Keratinocyte (primary cell): ENCODE measurements around the gene INS. TPM values are rescaled to one million over a fixed set of nuclear protein-coding genes. Genes with fewer than 3 reads are reported as not detected.

Experiments
- DNase-seq: peaks from one replicate; pipeline ENCODE4 v3.0.0-alpha.2; 2011; ENCODE audit warnings: low read depth, missing footprints, low spot score
- FAIRE-seq: peaks from 2 replicates; lab custom pipeline; 2011; peaks lifted over from hg19 to GRCh38; lab: Jason Lieb, UNC
- H2AFZ ChIP-seq: 2 replicates; pipeline ENCODE4 v1.6.0; 2012; ENCODE audit warnings: low read length, control low read depth, inconsistent platforms; ENCODE audit not compliant: control insufficient read depth
- H3K27ac ChIP-seq: 2 replicates; pipeline ENCODE4 v1.5.1; 2011; ENCODE audit warnings: low read length; ENCODE audit not compliant: control insufficient read depth, insufficient read depth
- H3K27me3 ChIP-seq: 3 replicates; pipeline ENCODE4 v1.6.0; 2011; ENCODE audit warnings: low read length; ENCODE audit not compliant: control insufficient read depth, insufficient read depth; ENCODE audit errors: extremely low read depth
- H3K36me3 ChIP-seq, 2 experiments: 2 replicates in 1 of 2; 3 replicates in 1 of 2; pipeline ENCODE4 v1.5.1; 2011; ENCODE audit warnings: low read length in 2 of 2, mild to moderate bottlenecking in 1 of 2; ENCODE audit not compliant: control insufficient read depth in 2 of 2, insufficient read depth in 2 of 2; ENCODE audit errors: extremely low read depth in 1 of 2
- H3K4me1 ChIP-seq: 3 replicates; pipeline ENCODE4 v1.5.1; 2011; ENCODE audit warnings: low read length; ENCODE audit not compliant: control insufficient read depth, insufficient read depth; ENCODE audit errors: extremely low read depth
- H3K4me2 ChIP-seq: 3 replicates; pipeline ENCODE4 v1.6.0; 2011; ENCODE audit warnings: low read depth, low read length; ENCODE audit not compliant: control insufficient read depth, insufficient read depth; ENCODE audit errors: extremely low read depth
- H3K4me3 ChIP-seq, 3 experiments: fragments of 200-600 bp in 1 of 3; sonication (generic) in 1 of 3; 2 replicates in 2 of 3; 3 replicates in 1 of 3; pipeline ENCODE4 v1.5.1; 2011 to 2016; ENCODE audit warnings: low read length in 3 of 3, mild to moderate bottlenecking in 3 of 3, control low read depth in 2 of 3, inconsistent platforms in 1 of 3, low read depth in 1 of 3, mixed read lengths in 1 of 3, mixed run types in 1 of 3, moderate library complexity in 1 of 3; ENCODE audit not compliant: control insufficient read depth in 2 of 3, insufficient read depth in 2 of 3; ENCODE audit errors: extremely low read depth in 1 of 3
- H3K79me2 ChIP-seq: 2 replicates; pipeline ENCODE4 v1.6.0; 2012; ENCODE audit warnings: low read length; ENCODE audit not compliant: control insufficient read depth, insufficient read depth
- H3K9ac ChIP-seq: 3 replicates; pipeline ENCODE4 v1.6.0; 2011; ENCODE audit warnings: low read length; ENCODE audit not compliant: control insufficient read depth, insufficient read depth; ENCODE audit errors: extremely low read depth
- H3K9me1 ChIP-seq: 3 replicates; pipeline ENCODE4 v1.6.0; 2011; ENCODE audit warnings: low read length; ENCODE audit not compliant: control insufficient read depth, insufficient read depth; ENCODE audit errors: extremely low read depth
- H3K9me3 ChIP-seq: 2 replicates; pipeline ENCODE4 v1.5.1; 2012; ENCODE audit warnings: low read depth, low read length; ENCODE audit not compliant: control insufficient read depth
- H4K20me1 ChIP-seq: 3 replicates; pipeline ENCODE4 v1.6.0; 2011; ENCODE audit warnings: low read length; ENCODE audit not compliant: control insufficient read depth, insufficient read depth; ENCODE audit errors: extremely low read depth
- EZH2 ChIP-seq: IDR thresholded peaks from one replicate; pipeline ENCODE4 v1.6.1; 2012; ENCODE audit warnings: inconsistent platforms, mild to moderate bottlenecking, low read length, moderate library complexity
- dilution Hi-C: fragments of 300-500 bp; cut with MboI; formaldehyde crosslinking; loops from one replicate; pipeline ENCODE4 v1.7.0; 2020; ENCODE audit warnings: low sequenced_read_pairs; ENCODE audit not compliant: extremely low pct_ligation_motif_present
- polyA plus RNA-seq, 5 experiments: library from polyadenylated mRNA; depleted of rRNA in 3 of 5; stranded (reverse) in 3 of 5; stranded (forward) in 1 of 5; unstranded in 1 of 5; fragments of >200 nt; gene quantifications; 1 replicate in 1 of 5; 2 replicates in 3 of 5; 3 replicates in 1 of 5; pipeline versions ENCODE4 v1.2.1 to v1.2.3, GENCODE V29; 2011 to 2012; ENCODE audit warnings: missing spikeins in 2 of 5, low read depth in 1 of 5, low replicate concordance in 1 of 5
- TF ChIP-seq, protein P1 (sequence below), 3 experiments: IDR thresholded peaks in 1 of 3; conservative IDR thresholded peaks in 1 of 3; optimal IDR thresholded peaks in 1 of 3; 2 replicates in 2 of 3; 3 replicates in 1 of 3; pipeline versions ENCODE3 to v1.5.1; 2011; ENCODE audit warnings: low read length in 3 of 3, mild to moderate bottlenecking in 3 of 3, moderate library complexity in 2 of 3, control low read depth in 1 of 3, inconsistent platforms in 1 of 3; ENCODE audit not compliant: insufficient read depth in 2 of 3; ENCODE audit errors: extremely low read depth in 1 of 3

Gene INS
- polyA plus RNA-seq, 1 donor (not counting 4 experiments of a cell fraction or from before 2014, with no cell fraction given) = not detected

GRCh38 chr11:2132874-2133240 is 28.2 kb downstream of the INS start:
- Histone ChIP-seq H3K9me1 (no peaks in the 10 kb centered on the region), H3K9me3 (no peaks in the 10 kb centered on the region), H3K4me3 (no peak overlapping the region), H3K27me3 (peaks cover 74% of the 10 kb centered on the region), H3K36me3 (no peaks in the 10 kb centered on the region), H3K4me2 (no peak overlapping the region), H2AFZ (no peak overlapping the region), H3K4me1 (no peaks in the 10 kb centered on the region), H3K27ac (no peak overlapping the region), H4K20me1 (no peaks in the 10 kb centered on the region), H3K79me2 (no peaks in the 10 kb centered on the region), H3K9ac (no peak overlapping the region)
- TF ChIP-seq EZH2 = no peak
- TF ChIP-seq, protein P1, sequence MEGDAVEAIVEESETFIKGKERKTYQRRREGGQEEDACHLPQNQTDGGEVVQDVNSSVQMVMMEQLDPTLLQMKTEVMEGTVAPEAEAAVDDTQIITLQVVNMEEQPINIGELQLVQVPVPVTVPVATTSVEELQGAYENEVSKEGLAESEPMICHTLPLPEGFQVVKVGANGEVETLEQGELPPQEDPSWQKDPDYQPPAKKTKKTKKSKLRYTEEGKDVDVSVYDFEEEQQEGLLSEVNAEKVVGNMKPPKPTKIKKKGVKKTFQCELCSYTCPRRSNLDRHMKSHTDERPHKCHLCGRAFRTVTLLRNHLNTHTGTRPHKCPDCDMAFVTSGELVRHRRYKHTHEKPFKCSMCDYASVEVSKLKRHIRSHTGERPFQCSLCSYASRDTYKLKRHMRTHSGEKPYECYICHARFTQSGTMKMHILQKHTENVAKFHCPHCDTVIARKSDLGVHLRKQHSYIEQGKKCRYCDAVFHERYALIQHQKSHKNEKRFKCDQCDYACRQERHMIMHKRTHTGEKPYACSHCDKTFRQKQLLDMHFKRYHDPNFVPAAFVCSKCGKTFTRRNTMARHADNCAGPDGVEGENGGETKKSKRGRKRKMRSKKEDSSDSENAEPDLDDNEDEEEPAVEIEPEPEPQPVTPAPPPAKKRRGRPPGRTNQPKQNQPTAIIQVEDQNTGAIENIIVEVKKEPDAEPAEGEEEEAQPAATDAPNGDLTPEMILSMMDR (optimal IDR thresholded peaks at IDR 0.05 in 1 of 3, IDR thresholded peaks at IDR 0.05 in 1 of 3, conservative IDR thresholded peaks at IDR 0.05 in 1 of 3; ENCODE audit: extremely low read depth in 1 of 3, insufficient read depth in 2 of 3, low read length in 3 of 3) = no peak
- FAIRE-seq = no peak
- dilution Hi-C loops = no loop called here
- DNase-seq = no peak

GRCh38 chr11:2132246-2132645 is 28.8 kb downstream of the INS start:
- Histone ChIP-seq H3K9me3 (no peaks in the 10 kb centered on the region), H4K20me1 (no peaks in the 10 kb centered on the region), H3K79me2 (no peaks in the 10 kb centered on the region), H3K9ac (no peak overlapping the region), H3K4me1 (no peaks in the 10 kb centered on the region), H3K27ac (no peak overlapping the region), H3K27me3 (peaks cover 69% of the 10 kb centered on the region), H3K9me1 (no peaks in the 10 kb centered on the region), H2AFZ (no peak overlapping the region), H3K4me2 (no peak overlapping the region), H3K36me3 (no peaks in the 10 kb centered on the region), H3K4me3 (no peak overlapping the region)
- TF ChIP-seq, protein P1 (optimal IDR thresholded peaks at IDR 0.05 in 1 of 3, IDR thresholded peaks at IDR 0.05 in 1 of 3, conservative IDR thresholded peaks at IDR 0.05 in 1 of 3; ENCODE audit: extremely low read depth in 1 of 3, insufficient read depth in 2 of 3, low read length in 3 of 3) = no peak
- TF ChIP-seq EZH2 = no peak
- no peak for DNase-seq
- dilution Hi-C loops = no loop called here
- no peak for FAIRE-seq
